Hematopoietic multipotent progenitor cell treated with erythropoietin and hydrocortisone succinate and interleukin-3 and kit ligand, for 8 days (in vitro differentiated cells): ENCODE results near the gene TRIM17.
A peak's percentile ranks its signal among the peaks of the same experiment; 100 is the strongest.

Experiments
- DNase-seq: peaks from one replicate; pipeline ENCODE4 v3.0.0-alpha.2; 2015

The TRIM17 gene

GRCh38 chr1:228416217-228416933 lies at the start of gene TRIM17:
TRIM17 (minus strand) TSS chr1:228416861; CDS start chr1:228415072, 1,789 bp downstream.
- peak; percentile 65 for DNase-seq

GRCh38 chr1:228465571-228466146 lies 49.0 kb upstream of the TRIM17 start:
- DNase-seq: no peak

GRCh38 chr1:228465141-228465540 lies 48.5 kb upstream of the TRIM17 start:
- DNase-seq: no peak

- peak; percentile 92 for DNase-seq
Observed at GRCh38 chr1:228464487-228464983, 47.9 kb upstream of the TRIM17 start.

GRCh38 chr1:228463559-228464455 lies 47.1 kb upstream of the TRIM17 start:
- DNase-seq: peak; percentile 96

GRCh38 chr1:228463009-228463558 lies 46.4 kb upstream of the TRIM17 start:
- no peak for DNase-seq

- no peak for DNase-seq
Observed at GRCh38 chr1:228462560-228462959, 45.9 kb upstream of the TRIM17 start.

GRCh38 chr1:228460821-228461220 lies 44.2 kb upstream of the TRIM17 start:
- DNase-seq: no peak

- DNase-seq: peak; percentile 86
Observed at GRCh38 chr1:228459091-228459993, 42.7 kb upstream of the TRIM17 start.

GRCh38 chr1:228457396-228458176 lies 40.9 kb upstream of the TRIM17 start:
- DNase-seq: peak; percentile 100

- no peak for DNase-seq
Observed at GRCh38 chr1:228457017-228457395, 40.3 kb upstream of the TRIM17 start.

- DNase-seq: peak; percentile 9
Observed at GRCh38 chr1:228456252-228457016, 39.8 kb upstream of the TRIM17 start.

- peak; percentile 58 for DNase-seq
Observed at GRCh38 chr1:228455715-228456114, 39.1 kb upstream of the TRIM17 start.

- peak; percentile 36 for DNase-seq
Observed at GRCh38 chr1:228454238-228454637, 37.6 kb upstream of the TRIM17 start.

- no peak for DNase-seq
Observed at GRCh38 chr1:228453614-228454013, 37.0 kb upstream of the TRIM17 start.

GRCh38 chr1:228453022-228453560 lies 36.4 kb upstream of the TRIM17 start:
- no peak for DNase-seq

GRCh38 chr1:228452194-228453021 lies 35.7 kb upstream of the TRIM17 start:
- DNase-seq: no peak

GRCh38 chr1:228450200-228450599 lies 33.5 kb upstream of the TRIM17 start:
- DNase-seq: no peak

- no peak for DNase-seq
Observed at GRCh38 chr1:228448372-228448771, 31.7 kb upstream of the TRIM17 start.
